ENCODE results near the gene FPGS.
A peak's percentile ranks its signal among the peaks of the same experiment; 100 is the strongest.

Gene FPGS

DNA sequence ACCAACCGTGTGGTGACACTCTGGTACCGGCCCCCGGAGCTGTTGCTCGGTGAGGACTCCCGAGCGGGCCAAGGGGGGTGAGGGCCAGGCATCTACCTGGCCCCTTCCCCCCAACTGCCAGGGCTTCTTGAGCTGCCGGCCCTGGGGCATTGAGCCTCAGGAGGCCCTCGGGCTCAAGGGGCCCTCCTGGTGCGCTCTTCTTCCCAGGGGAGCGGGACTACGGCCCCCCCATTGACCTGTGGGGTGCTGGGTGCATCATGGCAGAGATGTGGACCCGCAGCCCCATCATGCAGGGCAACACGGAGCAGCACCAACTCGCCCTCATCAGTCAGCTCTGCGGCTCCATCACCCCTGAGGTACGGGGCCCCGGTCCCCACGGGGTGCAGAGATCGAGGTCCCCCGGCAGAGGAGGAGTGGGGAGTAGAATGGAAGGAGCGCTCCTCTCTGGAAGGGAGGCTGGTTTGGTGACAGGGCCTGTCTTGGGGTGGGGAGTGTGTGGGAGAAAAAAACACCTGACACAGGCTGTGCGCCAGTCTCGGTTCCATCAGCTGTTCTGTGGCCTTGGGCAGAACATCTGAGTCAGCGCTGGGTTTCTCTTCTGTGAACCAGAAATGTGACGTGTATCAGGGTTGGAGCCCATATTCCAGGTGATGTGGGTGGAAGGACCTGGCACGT is 14.2 kb upstream of the FPGS start:
- DNase-seq, result no peak
- no peaks in the 10 kb centered on the region for H3K9me3 ChIP-seq (ENCODE audit: severe bottlenecking)
- no peaks in the 10 kb centered on the region for H3K27me3 ChIP-seq (ENCODE audit: insufficient read depth, low read depth, severe bottlenecking)
- H3K4me3 ChIP-seq (ENCODE audit: low read depth, low read length), result no peak overlapping the region
- no peak overlapping the region for H3K27ac ChIP-seq
- H3K36me3 ChIP-seq, result peaks cover 71% of the 10 kb centered on the region
- no peak for TF ChIP-seq CTCF (IDR thresholded peaks at IDR 0.05; ENCODE audit: low read depth, low read length)

DNA sequence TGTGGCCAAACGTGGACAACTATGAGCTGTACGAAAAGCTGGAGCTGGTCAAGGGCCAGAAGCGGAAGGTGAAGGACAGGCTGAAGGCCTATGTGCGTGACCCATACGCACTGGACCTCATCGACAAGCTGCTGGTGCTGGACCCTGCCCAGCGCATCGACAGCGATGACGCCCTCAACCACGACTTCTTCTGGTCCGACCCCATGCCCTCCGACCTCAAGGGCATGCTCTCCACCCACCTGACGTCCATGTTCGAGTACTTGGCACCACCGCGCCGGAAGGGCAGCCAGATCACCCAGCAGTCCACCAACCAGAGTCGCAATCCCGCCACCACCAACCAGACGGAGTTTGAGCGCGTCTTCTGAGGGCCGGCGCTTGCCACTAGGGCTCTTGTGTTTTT is 13.5 kb upstream of the FPGS start:
- peaks cover 75% of the 10 kb centered on the region for H3K36me3 ChIP-seq
- no peak overlapping the region for H3K27ac ChIP-seq
- H3K27me3 ChIP-seq (ENCODE audit: insufficient read depth, low read depth, severe bottlenecking), result no peaks in the 10 kb centered on the region
- DNase-seq, result no peak
- H3K4me3 ChIP-seq (ENCODE audit: low read depth, low read length), result no peak overlapping the region
- TF ChIP-seq CTCF (IDR thresholded peaks at IDR 0.05; ENCODE audit: low read depth, low read length), result no peak
- no peaks in the 10 kb centered on the region for H3K9me3 ChIP-seq (ENCODE audit: severe bottlenecking)

GRCh38 chr9:127790094-127790855 is 12.4 kb upstream of the FPGS start:
- no peak for DNase-seq
- TF ChIP-seq CTCF (IDR thresholded peaks at IDR 0.05; ENCODE audit: low read depth, low read length), result no peak
- no peaks in the 10 kb centered on the region for H3K9me3 ChIP-seq (ENCODE audit: severe bottlenecking)
- no peaks in the 10 kb centered on the region for H3K27me3 ChIP-seq (ENCODE audit: insufficient read depth, low read depth, severe bottlenecking)
- peaks cover 81% of the 10 kb centered on the region for H3K36me3 ChIP-seq
- H3K27ac ChIP-seq, result no peak overlapping the region
- H3K4me3 ChIP-seq (ENCODE audit: low read depth, low read length), result no peak overlapping the region

- Histone ChIP-seq H3K4me3 (ENCODE audit: low read depth, low read length) (no peak overlapping the region), H3K27ac (peak overlapping the region; percentile 10; the same call in 1 of the 2 replicates), H3K9me3 (ENCODE audit: severe bottlenecking) (no peaks in the 10 kb centered on the region), H3K27me3 (ENCODE audit: insufficient read depth, low read depth, severe bottlenecking) (no peaks in the 10 kb centered on the region), H3K36me3 (peaks cover 80% of the 10 kb centered on the region)
- no peak for DNase-seq
- peak; percentile 19; the same call in 1 of the 2 replicates for TF ChIP-seq CTCF (IDR thresholded peaks at IDR 0.05; ENCODE audit: low read depth, low read length)
Measured at GRCh38 chr9:127791085-127791484, 11.6 kb upstream of the FPGS start.

DNA sequence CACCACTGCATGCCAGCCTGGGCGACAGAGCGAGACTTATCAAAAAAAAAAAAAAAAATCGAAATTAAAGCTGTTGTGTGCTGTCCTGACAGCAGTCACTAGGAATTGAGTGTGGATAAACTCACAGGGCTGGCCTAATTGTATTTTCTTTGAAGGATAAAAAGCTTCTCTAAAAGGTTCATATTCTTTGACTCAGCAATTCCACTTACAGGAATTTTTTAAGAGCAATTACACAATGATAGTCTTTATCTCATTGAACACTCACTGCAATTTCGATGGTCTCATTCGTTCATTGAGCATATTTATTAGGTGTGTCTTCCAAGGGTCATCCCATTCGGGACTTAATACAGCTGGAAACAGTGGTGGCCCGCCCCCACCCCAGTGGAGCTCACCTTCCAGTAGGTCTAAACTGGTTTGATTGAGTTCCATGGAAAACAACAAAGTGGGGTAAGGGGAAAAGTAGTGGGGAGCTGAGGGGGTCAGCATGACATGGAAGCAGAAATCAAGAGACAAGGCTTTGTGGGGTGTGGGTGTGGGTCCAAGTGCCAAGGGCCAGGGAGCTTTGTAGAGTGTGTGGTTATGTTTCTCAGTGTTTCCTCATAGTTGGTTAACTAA is 10.2 kb upstream of the FPGS start:
- no peak for DNase-seq
- H3K27ac ChIP-seq, result peak overlapping the region; percentile 76
- peaks cover 67% of the 10 kb centered on the region for H3K36me3 ChIP-seq
- no peak overlapping the region for H3K4me3 ChIP-seq (ENCODE audit: low read depth, low read length)
- no peaks in the 10 kb centered on the region for H3K9me3 ChIP-seq (ENCODE audit: severe bottlenecking)
- TF ChIP-seq CTCF (IDR thresholded peaks at IDR 0.05; ENCODE audit: low read depth, low read length), result no peak
- no peaks in the 10 kb centered on the region for H3K27me3 ChIP-seq (ENCODE audit: insufficient read depth, low read depth, severe bottlenecking)

Data from WERI-Rb-1 (cell line).